PC-9 (cell line): ENCODE data around the gene CELA1. TPM values are rescaled to one million over a fixed set of nuclear protein-coding genes. Genes with fewer than 3 reads are reported as not detected.

ENCODE experiments used
- BruUV-seq: library from RNA; stranded (reverse); fragments of 400-500 nt; replicated peaks from 2 replicates; lab custom pipeline; 2021; lab: Mats Ljungman, UMichigan
- CTCF ChIA-PET: fragments of 300-600 bp; sonication (Branson Sonifier 250); formaldehyde crosslinking; loops from one replicate; lab custom pipeline; 2022; ENCODE audit warnings: antibody characterized with exemption; lab: Charles Lee
- POLR2A ChIA-PET: fragments of 300-600 bp; sonication (Branson Sonifier 250); formaldehyde crosslinking; loops from one replicate; lab custom pipeline; 2022; ENCODE audit warnings: antibody characterized with exemption; ENCODE audit not compliant: unreplicated experiment; lab: Charles Lee
- DNase-seq, 2 experiments: peaks; one replicate each; pipeline versions ENCODE4 v3.0.0 to v3.0.0-alpha.2; 2015 to 2022; ENCODE audit warnings: mixed read lengths in 1 of 2
- H2AFZ ChIP-seq: fragments of 200-600 bp; sonication (generic); 2 replicates; pipeline ENCODE4 v1.8.1; 2017; ENCODE audit warnings: antibody characterized with exemption
- H3F3A ChIP-seq: fragments of 200-600 bp; sonication (generic); 2 replicates; pipeline ENCODE4 v1.8.1; 2017; ENCODE audit warnings: antibody characterized with exemption, mild to moderate bottlenecking, low read depth; ENCODE audit not compliant: insufficient read depth
- H3K27ac ChIP-seq: fragments of 200-600 bp; sonication (generic); 2 replicates; pipeline ENCODE4 v1.6.1; 2016; ENCODE audit warnings: mixed run types
- H3K27me3 ChIP-seq: fragments of 200-600 bp; sonication (generic); 2 replicates; pipeline ENCODE4 v1.6.1; 2016; ENCODE audit warnings: low read depth, mixed run types; ENCODE audit not compliant: insufficient read depth
- H3K36me3 ChIP-seq: fragments of 200-600 bp; sonication (generic); 2 replicates; pipeline ENCODE4 v1.6.1; 2016; ENCODE audit warnings: low read depth, mixed run types
- H3K4me1 ChIP-seq: fragments of 200-600 bp; sonication (generic); replicated peaks from 2 replicates; pipeline ENCODE4 v1.6.1; 2016; ENCODE audit warnings: mixed run types; ENCODE audit not compliant: insufficient read depth
- H3K4me2 ChIP-seq: fragments of 200-600 bp; sonication (generic); 2 replicates; pipeline ENCODE4 v1.6.1; 2017; ENCODE audit warnings: mixed run types
- H3K4me3 ChIP-seq: fragments of 200-600 bp; sonication (generic); 2 replicates; pipeline ENCODE4 v1.6.1; 2016; ENCODE audit warnings: mixed run types
- H3K79me2 ChIP-seq: fragments of 200-600 bp; sonication (generic); 2 replicates; pipeline ENCODE4 v1.6.1; 2017; ENCODE audit warnings: low read depth, mixed run types
- H3K9me2 ChIP-seq: fragments of 200-600 bp; sonication (generic); 2 replicates; pipeline ENCODE4 v1.8.1; 2017; ENCODE audit warnings: mild to moderate bottlenecking; ENCODE audit not compliant: insufficient read depth
- H3K9me3 ChIP-seq: fragments of 200-600 bp; sonication (generic); 2 replicates; pipeline ENCODE4 v1.8.1; 2016; ENCODE audit warnings: low read depth; ENCODE audit not compliant: insufficient read depth
- H4K20me1 ChIP-seq: fragments of 200-600 bp; sonication (generic); 2 replicates; pipeline ENCODE4 v1.8.1; 2017; ENCODE audit not compliant: insufficient read depth
- EZH2 ChIP-seq: fragments of 200-600 bp; sonication (generic); IDR thresholded peaks from 2 replicates; pipeline ENCODE4 v1.8.0; 2017; ENCODE audit warnings: antibody characterized with exemption, low read depth
- intact Hi-C: fragments of 100-400 bp; cut with micrococcal nuclease; formaldehyde crosslinking; loops from one replicate; pipeline ENCODE4 v1.10.0; 2022; ENCODE audit not compliant: unreplicated experiment
- total RNA-seq: library from RNA; stranded (reverse); gene quantifications from 2 replicates; pipeline ENCODE4 v1.2.3, GENCODE V29; 2021
- TF ChIP-seq, protein P1 (sequence below): fragments of 200-600 bp; sonication (generic); conservative IDR thresholded peaks from 2 replicates; pipeline ENCODE4 v1.6.1; 2017; ENCODE audit warnings: mixed run types, antibody characterized with exemption, mild to moderate bottlenecking, moderate library complexity

The CELA1 gene
- total RNA-seq, 1 experiment from 2014 or later = not detected

- peaks cover 42% of the 10 kb centered on the region for H3F3A ChIP-seq
- H4K20me1 ChIP-seq = no peaks in the 10 kb centered on the region
- H3K79me2 ChIP-seq = peaks cover 39% of the 10 kb centered on the region
- H3K27ac ChIP-seq = peak overlapping the region; percentile 11; the same call in 1 of the 2 replicates
- POLR2A ChIA-PET = interaction anchor here (0.6 to 1.3 kb wide), 2 partner anchors 19 to 88 kb away, joined by 4 to 10 read pairs; no protein-coding TSS in a partner anchor
- CTCF ChIA-PET = no interaction called here
- intact Hi-C loops = no loop called here
- H2AFZ ChIP-seq = peak overlapping the region; percentile 99
- no peaks in the 10 kb centered on the region for H3K9me2 ChIP-seq
- TF ChIP-seq EZH2 = no peak
- TF ChIP-seq, protein P1, sequence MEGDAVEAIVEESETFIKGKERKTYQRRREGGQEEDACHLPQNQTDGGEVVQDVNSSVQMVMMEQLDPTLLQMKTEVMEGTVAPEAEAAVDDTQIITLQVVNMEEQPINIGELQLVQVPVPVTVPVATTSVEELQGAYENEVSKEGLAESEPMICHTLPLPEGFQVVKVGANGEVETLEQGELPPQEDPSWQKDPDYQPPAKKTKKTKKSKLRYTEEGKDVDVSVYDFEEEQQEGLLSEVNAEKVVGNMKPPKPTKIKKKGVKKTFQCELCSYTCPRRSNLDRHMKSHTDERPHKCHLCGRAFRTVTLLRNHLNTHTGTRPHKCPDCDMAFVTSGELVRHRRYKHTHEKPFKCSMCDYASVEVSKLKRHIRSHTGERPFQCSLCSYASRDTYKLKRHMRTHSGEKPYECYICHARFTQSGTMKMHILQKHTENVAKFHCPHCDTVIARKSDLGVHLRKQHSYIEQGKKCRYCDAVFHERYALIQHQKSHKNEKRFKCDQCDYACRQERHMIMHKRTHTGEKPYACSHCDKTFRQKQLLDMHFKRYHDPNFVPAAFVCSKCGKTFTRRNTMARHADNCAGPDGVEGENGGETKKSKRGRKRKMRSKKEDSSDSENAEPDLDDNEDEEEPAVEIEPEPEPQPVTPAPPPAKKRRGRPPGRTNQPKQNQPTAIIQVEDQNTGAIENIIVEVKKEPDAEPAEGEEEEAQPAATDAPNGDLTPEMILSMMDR = no peak
- H3K36me3 ChIP-seq = no peaks in the 10 kb centered on the region
- peak overlapping the region; percentile 86 for H3K4me2 ChIP-seq
- H3K9me3 ChIP-seq = no peaks in the 10 kb centered on the region
- H3K4me1 ChIP-seq = peaks cover 66% of the 10 kb centered on the region
- peak overlapping the region; percentile 91 for H3K4me3 ChIP-seq
- BruUV-seq = no TSS peak
- peak; percentile 43 to 58 for DNase-seq
- H3K27me3 ChIP-seq = no peaks in the 10 kb centered on the region
These were observed 44.4 kb upstream of the CELA1 start for GRCh38 chr12:51390891-51391282.

GRCh38 chr12:51390457-51390856 lies 44.0 kb upstream of the CELA1 start:
- H3K27me3 ChIP-seq = no peaks in the 10 kb centered on the region
- BruUV-seq = TSS peak; percentile 47
- no peaks in the 10 kb centered on the region for H3K9me3 ChIP-seq
- peaks cover 45% of the 10 kb centered on the region for H3F3A ChIP-seq
- H3K9me2 ChIP-seq = no peaks in the 10 kb centered on the region
- H3K36me3 ChIP-seq = no peaks in the 10 kb centered on the region
- ChIA-PET CTCF (no interaction called here), POLR2A (no interaction called here)
- peaks cover 70% of the 10 kb centered on the region for H3K4me1 ChIP-seq
- no peaks in the 10 kb centered on the region for H4K20me1 ChIP-seq
- TF ChIP-seq, protein P1 = no peak
- TF ChIP-seq EZH2 = no peak
- H3K79me2 ChIP-seq = peaks cover 43% of the 10 kb centered on the region
- no peak for DNase-seq
- intact Hi-C loops = no loop called here
- peak overlapping the region; percentile 99; the same call in 1 of the 2 replicates for H2AFZ ChIP-seq
- H3K27ac ChIP-seq = peak overlapping the region; percentile 11; the same call in 1 of the 2 replicates
- peak overlapping the region; percentile 86 for H3K4me2 ChIP-seq
- H3K4me3 ChIP-seq = peak overlapping the region; percentile 91

DNA sequence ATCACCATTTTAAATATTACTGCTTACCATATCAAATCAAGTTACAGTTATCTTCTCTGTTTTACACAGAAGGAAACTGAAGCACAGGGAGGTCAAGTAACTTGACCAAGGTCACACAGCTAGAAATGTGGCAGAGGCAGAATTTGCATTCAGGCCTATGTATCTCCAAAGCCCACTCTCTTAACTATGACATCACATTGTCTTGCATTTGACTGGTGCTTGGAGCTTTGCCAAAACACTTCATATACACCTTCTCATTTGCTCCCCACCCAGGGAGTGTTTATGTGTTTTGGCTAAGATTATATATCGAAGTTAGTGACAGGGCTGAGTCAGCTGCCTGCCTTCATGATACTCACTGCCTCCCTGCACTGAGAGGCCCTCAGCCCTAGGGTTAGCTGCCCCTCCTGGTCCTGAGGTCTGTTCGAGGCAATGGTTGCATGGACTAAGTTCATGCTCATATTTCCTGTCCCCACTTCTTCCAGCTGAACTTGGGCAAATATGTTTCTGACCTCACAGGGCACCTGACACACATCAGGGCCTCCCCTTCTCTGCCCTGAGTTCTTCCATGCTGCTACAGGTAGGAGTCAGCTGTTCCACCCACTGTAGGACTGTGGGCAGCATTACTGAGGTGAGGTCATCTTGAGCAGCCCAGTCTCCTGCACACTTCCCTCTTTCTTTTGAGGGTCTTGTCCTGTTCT lies 43.0 kb upstream of the CELA1 start:
- Histone ChIP-seq H2AFZ (no peak overlapping the region), H3K27me3 (no peaks in the 10 kb centered on the region), H3K79me2 (peaks cover 50% of the 10 kb centered on the region), H4K20me1 (no peaks in the 10 kb centered on the region), H3K4me1 (peaks cover 79% of the 10 kb centered on the region), H3K36me3 (peaks cover 4% of the 10 kb centered on the region; the same call in 1 of the 2 replicates), H3K4me3 (no peak overlapping the region), H3K9me3 (no peaks in the 10 kb centered on the region), H3K4me2 (peak overlapping the region; percentile 86), H3K27ac (peak overlapping the region; percentile 69; the same call in 1 of the 2 replicates), H3K9me2 (no peaks in the 10 kb centered on the region), H3F3A (peaks cover 55% of the 10 kb centered on the region)
- no TSS peak for BruUV-seq
- intact Hi-C loops = loop anchor here (2.0 kb wide), 1 partner anchor 19 kb away; no protein-coding TSS in a partner anchor
- TF ChIP-seq, protein P1 = no peak
- no peak for TF ChIP-seq EZH2
- DNase-seq = no peak
- CTCF ChIA-PET = interaction anchor here (0.6 kb wide), 1 partner anchor 636 kb away, joined by 12 read pairs; no protein-coding TSS in a partner anchor
- POLR2A ChIA-PET = no interaction called here
